Stimulated activated CD4-positive, alpha-beta T cell treated with anti-CD3 and anti-CD28 coated beads, Interleukin-12 subunit alpha, Interleukin-12 subunit beta, amount 100 ng/mL, for 24 hours (primary cell): ENCODE measurements around the gene SLC66A1.

Experiments used
- DNase-seq, 2 experiments: peaks; one replicate each; pipeline ENCODE4 v3.0.0-alpha.2; 2020; ENCODE audit warnings: low read depth in 2 of 2

SLC66A1 gene

DNA sequence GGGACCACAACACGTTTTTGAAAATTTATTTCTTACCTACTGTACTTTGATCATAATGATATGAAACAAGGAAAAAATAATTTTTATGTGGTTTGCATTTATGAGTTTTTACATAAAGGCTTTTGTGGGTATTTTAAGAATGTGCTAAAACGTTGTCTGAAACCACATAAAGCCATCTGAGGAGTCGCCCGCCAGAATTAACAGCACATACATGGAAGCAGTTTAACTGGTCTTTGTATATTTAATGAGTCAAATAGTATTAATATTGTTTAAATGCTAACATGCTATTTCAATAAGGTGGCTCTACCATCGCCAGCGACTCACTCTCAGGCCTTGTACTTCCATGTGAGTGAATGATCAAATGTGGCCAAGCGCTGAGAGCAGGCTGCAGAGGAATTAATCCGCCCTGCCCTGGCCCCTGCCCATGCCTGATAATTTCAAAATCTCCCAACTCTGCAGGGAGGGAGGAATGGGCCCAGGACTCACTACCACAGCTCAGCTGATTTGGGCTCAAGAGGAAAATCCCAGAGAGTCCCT is 49.6 kb downstream of the SLC66A1 start:
- DNase-seq = no peak

DNA sequence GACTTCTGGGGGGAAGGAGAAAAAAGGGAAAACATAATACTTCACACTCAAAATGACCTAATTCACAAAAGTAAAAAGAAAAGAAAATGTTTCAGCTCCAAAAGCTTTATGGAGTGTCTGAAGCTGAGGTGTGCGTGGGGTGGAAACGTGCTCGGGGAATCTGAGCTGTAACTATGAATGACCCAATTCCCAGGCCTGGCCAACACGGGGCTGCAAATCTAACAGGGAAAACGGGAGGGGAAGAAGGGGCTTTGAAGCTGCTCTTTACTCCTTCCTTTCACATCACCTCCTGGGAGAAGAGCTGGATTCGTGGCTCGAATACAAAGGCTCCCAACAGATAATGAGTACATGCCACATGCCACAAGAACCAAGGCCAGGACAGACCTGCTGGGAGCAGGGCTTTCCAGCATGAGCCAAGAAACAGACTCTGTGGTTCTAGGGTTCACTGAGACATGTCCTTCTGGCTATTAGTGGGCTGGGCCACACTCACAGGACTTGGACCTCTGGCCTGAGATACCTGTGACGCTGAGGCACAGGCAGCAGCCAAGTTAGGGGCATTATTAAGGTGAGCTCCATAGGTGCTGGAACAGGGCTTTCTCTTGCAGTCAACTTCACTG is 51.5 kb downstream of the SLC66A1 start:
- no peak for DNase-seq

GRCh38 chr1:19365721-19366120 is 53.6 kb downstream of the SLC66A1 start:
- DNase-seq = no peak

DNA sequence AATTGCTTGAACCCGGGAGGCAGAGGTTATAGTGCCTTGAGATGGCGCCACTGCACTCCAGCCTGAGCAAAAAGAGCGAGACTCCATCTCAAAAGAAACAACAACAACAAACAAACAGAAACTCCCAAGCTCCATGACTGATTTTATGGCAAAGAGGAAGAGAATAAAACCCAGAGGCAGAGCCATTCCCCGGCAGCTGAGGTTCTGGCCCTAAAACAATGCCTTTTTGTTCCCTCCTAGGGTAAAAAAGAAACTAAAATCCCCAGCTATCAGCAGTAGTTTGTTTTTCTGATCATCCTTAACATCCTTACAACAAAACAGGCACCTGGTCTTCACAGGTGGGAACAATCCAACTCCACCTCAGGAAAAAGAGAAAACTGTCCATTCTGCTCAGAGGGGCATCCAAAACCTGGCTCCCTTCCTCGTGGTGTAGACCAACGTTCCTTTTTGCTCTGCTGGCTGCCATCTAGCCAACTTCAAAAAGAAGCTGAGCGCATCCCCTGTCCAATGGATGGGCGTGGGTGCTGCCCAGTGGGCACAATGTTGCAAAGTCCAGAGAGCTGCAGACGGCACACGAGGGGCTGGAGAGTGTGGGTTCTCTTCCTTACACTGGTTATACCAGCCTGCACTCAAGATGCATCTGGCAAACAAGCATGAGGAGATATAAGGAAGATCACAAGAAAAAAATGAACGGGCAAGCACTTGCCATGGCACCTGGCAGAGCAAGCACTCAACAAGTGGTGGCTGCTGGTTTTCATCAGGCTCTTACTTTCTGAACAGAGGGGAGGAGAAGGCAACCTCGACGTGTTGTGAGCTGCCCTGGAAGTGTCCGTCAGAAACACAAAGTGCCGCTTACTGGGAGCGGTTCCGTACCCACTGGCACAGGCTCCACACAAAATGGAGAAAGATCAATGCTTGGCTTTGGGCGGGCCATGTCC is 54.7 kb downstream of the SLC66A1 start:
- no peak for DNase-seq

DNA sequence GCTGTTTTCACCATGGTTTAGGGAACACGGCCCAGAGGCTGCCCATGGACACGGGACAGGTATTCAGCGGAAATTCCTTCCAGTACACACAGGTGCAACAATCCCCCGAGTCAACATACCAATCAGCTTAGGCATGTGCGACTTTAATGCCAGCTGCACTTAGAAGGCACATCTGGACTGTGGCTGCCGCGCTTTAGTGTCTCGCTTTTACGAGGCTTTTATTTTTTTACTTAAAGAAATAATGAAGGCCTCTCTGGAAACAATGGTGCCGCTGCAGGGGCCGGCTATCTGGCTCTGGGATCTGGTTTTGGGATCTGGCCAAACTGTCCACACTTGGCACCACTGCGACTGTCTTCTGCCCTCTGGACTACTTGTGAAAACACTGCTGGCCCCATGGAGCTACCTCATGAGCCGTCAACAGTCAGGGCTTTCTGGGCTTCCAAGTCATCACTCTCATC is 55.5 kb downstream of the SLC66A1 start:
- DNase-seq = no peak

- DNase-seq = no peak
Observed at GRCh38 chr1:19368050-19368449, 55.9 kb downstream of the SLC66A1 start.

GRCh38 chr1:19368964-19369363 is 56.8 kb downstream of the SLC66A1 start:
- DNase-seq = no peak

DNA sequence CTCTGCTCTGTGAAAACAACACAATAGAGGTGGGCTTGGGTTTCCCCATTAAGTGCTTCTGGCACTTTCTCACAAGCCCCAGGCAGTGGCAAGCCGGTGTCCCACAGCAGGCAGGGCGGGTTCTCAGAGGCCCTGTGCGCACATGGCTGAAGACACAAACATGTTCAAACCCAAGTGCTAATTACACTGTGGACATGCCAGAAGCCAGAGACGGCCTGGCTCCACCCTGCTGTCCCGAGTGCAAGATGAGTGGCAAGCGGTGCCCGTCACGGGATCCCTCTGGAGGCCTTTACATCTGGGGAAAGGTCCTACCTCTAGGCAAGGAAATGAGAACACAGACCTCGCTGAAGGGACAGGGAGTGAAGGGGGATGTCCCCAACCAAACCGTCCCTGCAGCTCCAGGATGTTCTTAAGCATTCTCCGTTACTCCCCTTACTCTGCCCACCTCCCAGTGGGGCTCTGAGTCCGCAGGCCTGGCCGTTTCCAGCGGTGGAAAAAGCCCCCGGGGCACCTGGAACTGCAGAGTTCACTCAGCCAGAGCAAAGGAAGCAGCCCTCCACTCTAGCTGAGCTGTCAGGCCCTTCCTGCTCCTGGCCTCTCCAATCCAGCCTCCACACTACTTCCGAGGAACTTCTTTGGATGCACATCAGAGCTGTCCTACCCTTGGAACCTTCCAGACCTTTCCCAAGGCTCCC is 57.4 kb downstream of the SLC66A1 start:
- DNase-seq = no peak

DNA sequence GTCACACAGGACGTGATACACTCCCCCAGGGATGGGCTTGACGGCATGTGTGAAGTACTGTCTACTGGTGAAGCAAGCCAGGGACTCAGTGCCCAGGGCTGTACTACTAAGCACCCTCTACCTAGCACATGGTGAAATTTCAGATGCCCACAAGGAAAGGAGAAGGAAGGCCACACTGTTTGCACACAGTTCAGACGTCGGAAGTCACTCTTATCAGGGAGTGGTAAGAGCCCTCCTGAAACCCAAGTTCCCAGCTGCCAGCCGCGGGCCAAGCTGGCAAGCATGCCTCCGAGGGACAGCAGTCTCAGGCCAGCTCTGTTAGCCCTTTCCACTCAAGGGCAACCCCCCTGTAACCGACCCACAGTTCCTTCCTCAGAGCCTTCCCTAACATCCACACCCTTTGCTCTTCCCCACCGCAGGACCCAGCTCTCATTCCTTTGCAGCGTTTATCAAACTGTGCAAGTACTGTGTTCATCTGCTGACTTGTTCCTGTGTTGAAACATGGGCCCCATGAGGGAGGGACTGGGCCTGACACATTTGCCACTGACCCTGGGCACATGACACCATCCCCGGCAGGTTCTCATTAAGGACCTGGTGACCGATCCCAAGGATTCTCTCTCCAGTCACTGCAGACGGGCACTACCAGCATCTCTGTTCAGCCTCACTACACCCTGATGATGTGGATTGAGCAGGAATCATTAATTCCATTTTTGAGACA is 58.5 kb downstream of the SLC66A1 start:
- no peak for DNase-seq

DNA sequence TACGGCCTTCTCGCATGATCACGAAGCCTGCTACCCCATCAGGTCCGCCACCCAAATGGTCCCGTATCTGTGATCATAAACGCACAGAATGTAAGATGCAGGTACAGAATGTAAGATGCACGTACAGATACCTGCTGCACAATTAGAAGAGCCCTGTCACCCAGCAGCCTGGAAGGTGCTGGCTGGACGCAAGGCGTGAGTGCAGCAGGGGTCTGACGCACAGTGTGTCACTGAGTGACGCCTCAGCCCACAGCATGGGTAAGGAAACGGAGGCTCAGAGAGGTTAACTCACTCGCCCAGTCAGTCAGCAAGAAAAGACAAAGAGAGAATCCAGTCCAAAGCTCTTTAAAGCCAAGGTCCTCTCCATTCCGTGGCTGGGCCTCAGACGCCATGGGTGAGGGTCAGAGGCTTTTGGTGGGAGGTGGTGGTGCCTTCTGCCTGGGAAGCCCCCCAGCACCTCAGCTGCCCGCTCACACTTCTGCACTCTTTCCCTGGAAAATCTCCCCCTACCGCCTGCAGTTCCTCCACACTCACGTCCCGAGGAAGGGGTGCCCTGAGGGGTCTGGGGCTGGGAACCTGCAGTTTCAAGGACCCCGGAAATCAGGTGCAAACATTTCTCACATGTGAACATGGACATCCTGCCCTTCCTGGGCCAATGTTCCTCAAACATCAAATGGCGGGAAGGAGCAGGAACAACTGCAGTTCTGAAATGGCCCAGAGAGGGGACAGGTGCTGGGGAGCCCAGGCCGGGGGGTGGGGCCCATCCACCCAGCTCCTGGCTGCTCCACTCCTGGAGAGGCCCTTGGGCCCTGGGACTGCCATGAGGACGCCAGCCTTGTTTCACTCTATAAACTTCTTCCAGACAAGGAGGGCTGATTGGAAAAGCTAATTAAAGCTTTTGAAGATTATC is 59.4 kb downstream of the SLC66A1 start:
- DNase-seq = no peak

GRCh38 chr1:19372136-19372514 is 60.0 kb downstream of the SLC66A1 start:
- no peak for DNase-seq

GRCh38 chr1:19372602-19373001 is 60.5 kb downstream of the SLC66A1 start:
- DNase-seq = no peak

GRCh38 chr1:19373211-19374082 is 61.3 kb downstream of the SLC66A1 start:
- no peak for DNase-seq

- DNase-seq = no peak
Observed at GRCh38 chr1:19374083-19374801, 62.1 kb downstream of the SLC66A1 start.

GRCh38 chr1:19374926-19375325 is 62.8 kb downstream of the SLC66A1 start:
- DNase-seq = no peak

DNA sequence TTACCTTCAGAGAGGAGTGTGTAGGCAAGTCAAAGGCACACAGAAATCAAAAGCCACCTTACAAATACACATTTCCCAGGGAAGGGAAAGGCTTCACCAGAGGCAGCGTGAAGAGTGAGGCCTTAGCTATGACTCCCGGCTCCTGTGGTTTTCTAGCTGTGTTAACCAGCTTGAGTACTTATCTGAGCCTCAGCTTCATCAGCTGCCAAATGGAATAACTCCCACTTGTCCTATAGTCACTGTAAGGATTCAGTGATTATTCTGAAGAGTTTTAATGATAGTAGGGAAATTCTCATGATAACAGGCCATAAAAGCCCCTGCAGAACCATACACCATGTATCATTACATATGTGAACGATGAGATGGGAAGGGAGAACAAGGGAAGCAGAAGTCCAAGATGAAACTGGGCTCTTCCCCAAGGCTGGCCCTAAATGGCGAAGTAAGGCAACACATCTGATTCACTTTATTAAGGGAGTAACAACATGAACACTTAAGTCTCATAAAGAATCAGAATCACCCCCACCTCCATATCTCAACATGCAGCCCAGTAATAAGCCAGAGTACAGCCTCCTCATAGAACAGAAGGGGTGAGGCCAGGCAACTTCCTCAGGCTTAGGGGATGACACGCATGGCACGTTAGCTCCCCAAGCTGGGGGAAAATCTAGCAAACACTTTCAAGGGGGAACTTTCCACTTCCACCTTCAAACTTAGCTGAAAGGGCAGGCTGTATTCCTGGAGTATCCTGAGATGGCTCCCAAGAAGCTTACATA is 63.7 kb downstream of the SLC66A1 start:
- DNase-seq = no peak

DNA sequence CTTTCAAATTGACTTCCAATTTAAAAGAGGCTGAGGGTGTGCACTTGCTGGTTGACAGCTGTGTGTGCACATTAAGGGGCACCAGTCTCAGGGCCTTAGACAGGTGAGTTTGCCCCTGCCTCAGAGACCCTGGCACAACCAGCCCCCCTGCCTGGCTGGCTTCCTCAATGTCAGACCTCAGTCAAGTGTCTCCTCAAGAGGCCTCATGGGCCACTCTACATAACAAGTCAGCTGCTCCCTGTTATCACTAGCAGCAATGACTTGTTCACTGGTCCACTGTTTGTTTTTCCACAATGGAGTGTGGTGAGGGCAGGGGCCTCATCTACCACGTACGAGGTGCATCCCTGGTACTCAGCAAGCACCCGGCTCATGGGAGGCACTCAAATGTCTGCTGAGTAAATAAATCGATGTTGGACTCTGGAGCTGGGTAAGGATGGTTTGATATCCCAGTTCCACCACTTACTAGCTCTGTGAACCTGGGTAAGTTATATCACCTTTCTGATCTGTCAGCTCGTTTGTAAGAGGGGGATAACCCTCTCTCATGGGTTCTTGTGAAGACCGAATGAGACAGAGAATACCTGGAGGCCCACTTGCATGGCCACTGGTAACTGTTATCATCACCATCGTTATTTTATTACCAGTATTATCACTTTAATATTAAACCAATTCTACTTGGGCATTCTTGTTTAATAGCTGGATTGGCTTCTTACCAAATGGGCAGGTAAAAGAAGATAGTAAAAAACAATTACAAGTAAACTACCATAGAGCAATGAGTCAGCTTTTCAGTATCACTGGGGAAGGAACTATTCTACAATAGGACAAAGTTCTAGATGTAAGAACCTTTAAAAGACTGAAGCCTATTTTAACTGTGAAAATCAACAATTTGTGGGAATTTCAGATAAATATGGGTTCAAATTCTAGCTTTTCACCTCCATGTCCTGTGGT is 64.6 kb downstream of the SLC66A1 start:
- DNase-seq = no peak
